Transverse colon (tissue), 4 donors: Measurements from ENCODE around the gene TEAD2. TPM values are rescaled to one million over a fixed set of nuclear protein-coding genes. Genes with fewer than 3 reads are reported as not detected.

ENCODE experiments used
- DNase-seq: peaks from one replicate; pipeline ENCODE4 v3.0.0-alpha.2; 2019
- H3K27ac ChIP-seq, 4 donors: fragments of 200-600 bp; sonication (generic); 2 replicates each; pipeline ENCODE4 v1.5.1; 2016 to 2018; ENCODE audit warnings: inconsistent platforms in 4 of 4
- H3K27me3 ChIP-seq: fragments of 200-600 bp; sonication (generic); 2 replicates; pipeline ENCODE4 v1.5.1; 2017; ENCODE audit warnings: inconsistent platforms
- H3K36me3 ChIP-seq, 4 donors: fragments of 200-600 bp; sonication (generic); 2 replicates each; pipeline ENCODE4 v1.5.1; 2017 to 2019; ENCODE audit warnings: inconsistent platforms in 4 of 4
- H3K4me1 ChIP-seq, 4 donors: fragments of 200-600 bp; sonication (generic); 2 replicates each; pipeline ENCODE4 v1.5.1; 2017 to 2020; ENCODE audit warnings: inconsistent platforms in 4 of 4
- H3K4me3 ChIP-seq, 4 donors: fragments of 200-600 bp; sonication (generic); 1 replicate in 1 of 4; 2 replicates in 3 of 4; pipeline versions ENCODE4 v1.5.1 to v1.6.1; 2017 to 2019; ENCODE audit warnings: inconsistent platforms in 4 of 4
- H3K9me3 ChIP-seq, 2 donors: fragments of 200-600 bp; sonication (generic); 2 replicates each; pipeline ENCODE4 v1.5.1; 2017 to 2019; ENCODE audit warnings: inconsistent platforms in 2 of 2
- CTCF ChIP-seq, 5 experiments: fragments of 200-600 bp in 3 of 5; fragments of 450-650 bp in 2 of 5; sonication (generic) in 3 of 5; IDR thresholded peaks; 1 replicate in 2 of 5; 2 replicates in 3 of 5; pipeline ENCODE4 v1.5.1; 2016 to 2017; ENCODE audit warnings: antibody characterized with exemption in 5 of 5, inconsistent platforms in 3 of 5, mild to moderate bottlenecking in 2 of 5, moderate library complexity in 1 of 5
- EP300 ChIP-seq: sonication (generic); formaldehyde crosslinking; IDR thresholded peaks from one replicate; pipeline ENCODE4 v1.6.1; 2017; ENCODE audit warnings: antibody characterized with exemption, low read depth
- POLR2A ChIP-seq: fragments of 450-650 bp; IDR thresholded peaks from one replicate; pipeline ENCODE4 v1.6.1; 2016; ENCODE audit warnings: antibody characterized with exemption, mild to moderate bottlenecking, moderate library complexity
- POLR2AphosphoS5 ChIP-seq, 3 donors: sonication (generic); formaldehyde crosslinking; IDR thresholded peaks; one replicate each; pipeline ENCODE4 v1.6.1; 2016; ENCODE audit warnings: antibody characterized with exemption in 3 of 3
- WGBS, 2 donors: methylation state at CpG; one replicate each; pipeline ENCODE4 v1.1.5; 2018; ENCODE audit warnings: low coverage in 1 of 2; 5-methylcytosine and 5-hydroxymethylcytosine counted together
- in situ Hi-C, 4 donors: fragments of 200-750 bp; cut with MboI; loops; one replicate each; pipeline versions ENCODE4 v1.15.0 to v1.15.1; 2017; ENCODE audit warnings: low sequenced_read_pairs in 3 of 4, low pct_ligation_motif_present in 1 of 4, low pct_unique_long_range_greater_than_20kb in 1 of 4
- intact Hi-C: fragments of 100-400 bp; cut with DNase I; formaldehyde crosslinking; loops from one replicate; pipeline ENCODE4 v1.15.1; 2023; ENCODE audit warnings: low total_unique reads
- total RNA-seq, 4 donors: library from RNA; depleted of rRNA; stranded (reverse); fragments of >200 nt; gene quantifications; one replicate each; pipeline ENCODE4 v1.1.0, GENCODE V29; 2016

TEAD2 gene
- total RNA-seq, 4 donors from 2014 or later = 5.6 to 20.3 (median 10.9) TPM

- intact Hi-C loops (no loop called here), in situ Hi-C loops (no loop called here)
- no peak for TF ChIP-seq POLR2AphosphoS5 (IDR thresholded peaks at IDR 0.05)
- TF ChIP-seq CTCF (IDR thresholded peaks at IDR 0.05) = no peak
- no peak for TF ChIP-seq POLR2A
- TF ChIP-seq EP300 = no peak
- Histone ChIP-seq H3K9me3 (peaks cover 3 to 6% of the 10 kb centered on the region in 2 donors), H3K27me3 (peaks cover 11% of the 10 kb centered on the region), H3K4me3 (no peak overlapping the region), H3K4me1 (no peaks in the 10 kb centered on the region), H3K27ac (no peak overlapping the region), H3K36me3 (no peaks in the 10 kb centered on the region)
- DNase-seq = no peak
- WGBS, 2 donors = 0 to 75% methylated on average over 1 of the region's 1 CpG
Observed at GRCh38 chr19:49383599-49383998, 21.4 kb upstream of the TEAD2 start.

- TF ChIP-seq CTCF (IDR thresholded peaks at IDR 0.05) (no peak), POLR2AphosphoS5 (IDR thresholded peaks at IDR 0.05) (no peak)
- no peaks in the 10 kb centered on the region for H3K36me3 ChIP-seq
- 87% methylated on average over 5 of the region's 5 CpGs for WGBS, 2 donors
- peaks cover 11% of the 10 kb centered on the region for H3K27me3 ChIP-seq
- H3K9me3 ChIP-seq = peaks cover 3 to 6% of the 10 kb centered on the region in 2 donors
- intact Hi-C loops (no loop called here), in situ Hi-C loops (no loop called here)
- H3K4me3 ChIP-seq = no peak overlapping the region
- no peak overlapping the region for H3K27ac ChIP-seq
- no peaks in the 10 kb centered on the region for H3K4me1 ChIP-seq
- DNase-seq = no peak
Observed at GRCh38 chr19:49382639-49383038, 20.4 kb upstream of the TEAD2 start.

DNA sequence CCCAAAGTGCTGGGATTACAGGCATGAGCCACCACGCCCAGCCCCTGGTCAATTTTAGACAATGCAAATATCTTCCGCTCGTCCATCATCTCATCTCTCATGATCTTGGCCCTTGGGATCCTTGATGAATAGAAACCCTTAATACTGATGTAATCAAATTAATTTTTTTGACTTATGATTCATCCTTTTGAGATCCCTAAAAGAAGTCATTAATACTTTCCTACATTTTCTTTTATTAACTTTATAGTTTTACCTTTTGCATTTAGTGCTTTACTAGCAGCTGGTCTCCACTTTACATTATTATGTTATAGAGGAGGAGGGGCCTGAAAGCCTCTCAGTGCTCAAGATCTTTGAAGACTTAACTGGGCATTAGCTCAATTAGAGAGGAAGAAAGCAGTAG lies 18.2 kb upstream of the TEAD2 start:
- no peaks in the 10 kb centered on the region for H3K36me3 ChIP-seq
- no peak for DNase-seq
- H3K4me3 ChIP-seq = no peak overlapping the region
- peaks cover 11% of the 10 kb centered on the region for H3K27me3 ChIP-seq
- in situ Hi-C loops (no loop called here), intact Hi-C loops (no loop called here)
- WGBS, 2 donors = 87 to 89% methylated on average over 2 to 3 of the region's 3 CpGs
- peaks cover 3 to 6% of the 10 kb centered on the region in 2 donors for H3K9me3 ChIP-seq
- H3K27ac ChIP-seq = no peak overlapping the region
- H3K4me1 ChIP-seq = no peaks in the 10 kb centered on the region
- TF ChIP-seq POLR2A (no peak), CTCF (IDR thresholded peaks at IDR 0.05) (no peak), EP300 (no peak), POLR2AphosphoS5 (IDR thresholded peaks at IDR 0.05) (no peak)

GRCh38 chr19:49378512-49378911 lies 16.3 kb upstream of the TEAD2 start:
- in situ Hi-C loops = no loop called here

More at GRCh38 chr19:49378512-49378911, 16.3 kb upstream of the TEAD2 start:
- H3K27me3 ChIP-seq = peaks cover 11% of the 10 kb centered on the region
- H3K4me3 ChIP-seq = no peak overlapping the region
- WGBS, 2 donors = 70 to 72% methylated on average over 3 of the region's 3 CpGs
- intact Hi-C loops = no loop called here
- no peak for DNase-seq
- H3K27ac ChIP-seq = no peak overlapping the region
- H3K36me3 ChIP-seq = no peaks in the 10 kb centered on the region
- H3K4me1 ChIP-seq = no peaks in the 10 kb centered on the region
- H3K9me3 ChIP-seq = peaks cover 3 to 6% of the 10 kb centered on the region in 2 donors
- TF ChIP-seq CTCF (IDR thresholded peaks at IDR 0.05) (no peak), EP300 (no peak), POLR2A (no peak), POLR2AphosphoS5 (IDR thresholded peaks at IDR 0.05) (no peak)
